ENCODE data around the gene PPP1R8. TPM values are rescaled to one million over a fixed set of nuclear protein-coding genes. Genes with fewer than 3 reads are reported as not detected.
A peak's percentile ranks its signal among the peaks of the same experiment; 100 is the strongest.

Gene PPP1R8
- total and polyA plus RNA-seq, 7 donors = 18.5 to 46.1 (median 25.7) TPM

- Histone ChIP-seq H3K27ac (peak overlapping the region; percentile 46), H3K4me1 (no peaks in the 10 kb centered on the region), H3K9me3 (no peaks in the 10 kb centered on the region), H3K36me3 (ENCODE audit: insufficient read depth in 1 of 2, low read depth in 1 of 2) (no peaks in the 10 kb centered on the region), H3K4me3 (no peak overlapping the region), H3K27me3 (ENCODE audit: insufficient read depth in 3 of 3, low read length in 2 of 3) (no peaks in the 10 kb centered on the region)
- 80 to 83% (median 83%) methylated on average over 9 of the region's 9 CpGs for WGBS, 3 donors
- TF ChIP-seq CTCF (IDR thresholded peaks at IDR 0.05) = no peak
- peak; percentile 92 to 98 (median 96) for ATAC-seq
- DNase-seq = peak; percentile 66 to 80
- intact Hi-C loops (cut with DNase I) = no loop called here
Measured at GRCh38 chr1:27862671-27863537, 32.3 kb downstream of the PPP1R8 start.

- H3K4me3 ChIP-seq = no peak overlapping the region
- 82 to 100% (median 90%) methylated on average over 1 of the region's 1 CpG for WGBS, 3 donors
- H3K36me3 ChIP-seq (ENCODE audit: insufficient read depth in 1 of 2, low read depth in 1 of 2) = no peaks in the 10 kb centered on the region
- peak in 3 of 4 donors; percentile 23 to 36 (median 28) for ATAC-seq
- no peaks in the 10 kb centered on the region for H3K9me3 ChIP-seq
- intact Hi-C loops (cut with DNase I) = no loop called here
- H3K27ac ChIP-seq = peak overlapping the region; percentile 46
- no peaks in the 10 kb centered on the region for H3K4me1 ChIP-seq
- no peak for DNase-seq
- H3K27me3 ChIP-seq (ENCODE audit: insufficient read depth in 3 of 3, low read length in 2 of 3) = no peaks in the 10 kb centered on the region
- no peak for TF ChIP-seq CTCF (IDR thresholded peaks at IDR 0.05)
Measured at GRCh38 chr1:27863538-27863915, 32.9 kb downstream of the PPP1R8 start.

- ATAC-seq = no peak
- 90 to 91% (median 90%) methylated on average over 8 of the region's 8 CpGs for WGBS, 3 donors
- H3K27ac ChIP-seq = peak overlapping the region; percentile 46
- intact Hi-C loops (cut with DNase I) = no loop called here
- no peak for TF ChIP-seq CTCF (IDR thresholded peaks at IDR 0.05)
- no peaks in the 10 kb centered on the region for H3K36me3 ChIP-seq (ENCODE audit: insufficient read depth in 1 of 2, low read depth in 1 of 2)
- no peak for DNase-seq
- no peaks in the 10 kb centered on the region for H3K4me1 ChIP-seq
- H3K4me3 ChIP-seq = no peak overlapping the region
- no peaks in the 10 kb centered on the region for H3K27me3 ChIP-seq (ENCODE audit: insufficient read depth in 3 of 3, low read length in 2 of 3)
- H3K9me3 ChIP-seq = no peaks in the 10 kb centered on the region
Measured at GRCh38 chr1:27864264-27864895, 33.8 kb downstream of the PPP1R8 start.

GRCh38 chr1:27865821-27866220 is 35.2 kb downstream of the PPP1R8 start:
- intact Hi-C loops (cut with DNase I) = no loop called here
- H3K27ac ChIP-seq = no peak overlapping the region
- ATAC-seq = no peak

More at GRCh38 chr1:27865821-27866220, 35.2 kb downstream of the PPP1R8 start:
- WGBS, 3 donors = 94 to 95% (median 95%) methylated on average over 10 of the region's 10 CpGs
- H3K4me3 ChIP-seq = no peak overlapping the region
- H3K9me3 ChIP-seq = no peaks in the 10 kb centered on the region
- H3K4me1 ChIP-seq = no peaks in the 10 kb centered on the region
- no peaks in the 10 kb centered on the region for H3K36me3 ChIP-seq (ENCODE audit: insufficient read depth in 1 of 2, low read depth in 1 of 2)
- DNase-seq = no peak
- TF ChIP-seq CTCF (IDR thresholded peaks at IDR 0.05) = no peak
- H3K27me3 ChIP-seq (ENCODE audit: insufficient read depth in 3 of 3, low read length in 2 of 3) = no peaks in the 10 kb centered on the region
